AG10803 (cell line): ENCODE results near the gene FRMPD3.

Experiments used
- DNase-seq: peaks from one replicate; pipeline ENCODE4 v3.0.0; 2010; ENCODE audit warnings: low read depth
- H3K4me3 ChIP-seq: 2 replicates; pipeline ENCODE4 v1.5.1; 2011; ENCODE audit warnings: mild to moderate bottlenecking, low read length, control low read depth
- TF ChIP-seq, protein P1 (sequence below): conservative IDR thresholded peaks from 2 replicates; pipeline ENCODE4 v1.5.1; 2011; ENCODE audit warnings: mild to moderate bottlenecking, low read length, control low read depth, inconsistent platforms

Gene FRMPD3

DNA sequence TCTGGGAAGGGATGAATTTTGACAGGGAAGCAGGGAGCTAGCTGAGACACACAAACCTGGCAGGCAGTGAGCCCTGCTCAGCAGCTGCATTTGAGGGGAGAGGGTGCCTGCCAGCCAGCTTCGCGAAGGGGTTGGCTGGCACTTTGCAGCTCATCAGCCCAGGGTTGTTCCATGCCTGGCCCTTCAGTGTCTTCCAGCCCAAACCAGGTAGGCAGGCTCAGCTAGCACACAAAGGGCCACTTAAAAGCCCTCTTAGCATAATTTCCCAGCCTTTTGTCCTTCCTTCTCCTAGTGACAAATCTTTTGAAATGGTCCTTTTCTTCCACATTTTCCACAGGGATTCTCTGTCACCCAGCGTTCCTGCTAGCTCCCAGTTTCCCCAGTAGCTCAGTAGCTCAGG is 4.3 kb upstream of the FRMPD3 start:
- TF ChIP-seq, protein P1, sequence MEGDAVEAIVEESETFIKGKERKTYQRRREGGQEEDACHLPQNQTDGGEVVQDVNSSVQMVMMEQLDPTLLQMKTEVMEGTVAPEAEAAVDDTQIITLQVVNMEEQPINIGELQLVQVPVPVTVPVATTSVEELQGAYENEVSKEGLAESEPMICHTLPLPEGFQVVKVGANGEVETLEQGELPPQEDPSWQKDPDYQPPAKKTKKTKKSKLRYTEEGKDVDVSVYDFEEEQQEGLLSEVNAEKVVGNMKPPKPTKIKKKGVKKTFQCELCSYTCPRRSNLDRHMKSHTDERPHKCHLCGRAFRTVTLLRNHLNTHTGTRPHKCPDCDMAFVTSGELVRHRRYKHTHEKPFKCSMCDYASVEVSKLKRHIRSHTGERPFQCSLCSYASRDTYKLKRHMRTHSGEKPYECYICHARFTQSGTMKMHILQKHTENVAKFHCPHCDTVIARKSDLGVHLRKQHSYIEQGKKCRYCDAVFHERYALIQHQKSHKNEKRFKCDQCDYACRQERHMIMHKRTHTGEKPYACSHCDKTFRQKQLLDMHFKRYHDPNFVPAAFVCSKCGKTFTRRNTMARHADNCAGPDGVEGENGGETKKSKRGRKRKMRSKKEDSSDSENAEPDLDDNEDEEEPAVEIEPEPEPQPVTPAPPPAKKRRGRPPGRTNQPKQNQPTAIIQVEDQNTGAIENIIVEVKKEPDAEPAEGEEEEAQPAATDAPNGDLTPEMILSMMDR, result no peak
- no peak overlapping the region for H3K4me3 ChIP-seq
- DNase-seq, result no peak

GRCh38 chrX:107445631-107446030 is 3.8 kb upstream of the FRMPD3 start:
- TF ChIP-seq, protein P1, result no peak
- H3K4me3 ChIP-seq, result no peak overlapping the region
- no peak for DNase-seq

- TF ChIP-seq, protein P1, result no peak
- DNase-seq, result no peak
- H3K4me3 ChIP-seq, result no peak overlapping the region
These were observed 1.8 kb upstream of the FRMPD3 start for GRCh38 chrX:107447642-107448041.

DNA sequence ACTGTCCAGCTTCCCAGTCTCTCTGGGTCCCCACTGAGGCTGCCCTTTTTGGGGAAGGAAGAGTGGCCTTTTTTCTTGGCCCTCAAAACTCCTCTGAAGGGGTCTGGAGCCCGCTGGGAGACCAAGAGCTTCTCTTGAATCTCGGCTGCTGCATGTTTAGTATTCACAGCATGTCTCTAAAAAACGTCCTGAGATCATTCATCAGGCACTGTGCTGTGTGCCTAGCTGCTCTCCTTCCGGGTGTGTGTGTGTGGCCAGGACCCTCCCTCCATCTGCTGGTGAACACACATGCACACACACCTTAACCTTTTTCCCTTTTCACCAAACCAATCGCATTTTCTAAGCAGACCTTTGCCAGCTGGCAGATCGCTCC is 841 bp upstream of the FRMPD3 start:
- DNase-seq, result no peak
- TF ChIP-seq, protein P1, result no peak
- H3K4me3 ChIP-seq, result peak overlapping the region; percentile 42; the same call in 1 of the 2 replicates

DNA sequence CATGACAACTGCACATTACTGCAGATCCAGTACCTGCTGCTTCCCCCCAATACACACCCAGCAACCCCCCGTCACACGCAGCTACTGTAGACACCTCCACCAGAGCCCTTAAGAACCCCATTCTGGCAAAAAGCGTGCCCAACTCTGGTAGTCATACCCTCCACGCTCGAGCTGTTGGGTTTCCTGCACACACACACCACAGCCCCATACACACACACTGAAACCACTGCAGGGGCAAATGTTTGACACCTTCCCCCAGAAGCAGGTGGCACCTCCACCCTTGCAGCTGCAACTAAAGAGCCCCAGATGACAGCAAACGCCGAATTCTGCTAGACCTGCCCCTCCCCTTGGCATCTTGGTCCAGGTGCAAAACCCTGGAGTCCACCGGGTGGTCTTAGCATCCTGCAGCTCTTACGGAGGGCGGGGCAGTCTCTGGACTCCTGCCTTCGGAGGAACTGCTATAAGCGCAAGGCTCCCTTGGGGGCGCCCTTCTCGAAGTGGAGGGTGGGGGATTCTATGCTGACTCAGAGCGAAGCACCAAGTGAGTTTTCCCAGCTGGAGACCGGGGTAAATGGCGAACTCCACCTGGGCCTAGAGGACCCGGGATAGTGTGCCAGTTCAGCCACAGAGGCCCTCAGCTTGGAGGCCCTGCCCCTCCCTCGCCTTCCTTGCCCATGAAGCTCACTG is 1.5 kb downstream of the FRMPD3 start:
- DNase-seq, result no peak
- TF ChIP-seq, protein P1, result no peak
- H3K4me3 ChIP-seq, result no peak overlapping the region

GRCh38 chrX:107451731-107452130 is 2.3 kb downstream of the FRMPD3 start:
- TF ChIP-seq, protein P1, result no peak
- no peak overlapping the region for H3K4me3 ChIP-seq
- no peak for DNase-seq

DNA sequence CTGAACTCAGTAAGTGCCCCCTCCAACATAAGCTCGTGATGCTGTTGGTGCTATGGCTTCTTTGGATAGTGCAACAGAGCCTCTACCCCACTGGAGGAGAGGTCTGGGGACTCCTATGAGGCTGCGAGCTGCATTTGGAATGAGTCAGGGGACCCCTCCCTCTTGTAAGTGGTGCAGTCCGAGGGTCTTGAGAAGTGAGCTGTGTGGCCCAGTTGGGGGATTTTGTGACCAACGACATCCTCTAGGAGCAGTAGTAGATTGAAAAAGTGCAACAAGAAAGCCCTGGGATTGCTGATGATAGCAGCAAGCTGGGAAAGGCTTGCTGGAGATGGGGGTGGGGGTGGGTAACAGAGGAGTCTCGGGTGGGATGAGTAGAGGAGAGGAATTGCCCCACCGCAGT is 3.1 kb downstream of the FRMPD3 start:
- TF ChIP-seq, protein P1, result no peak
- H3K4me3 ChIP-seq, result no peak overlapping the region
- DNase-seq, result no peak
